HG03103 (cell line): ENCODE data around the gene NDC80.
A peak's percentile ranks its signal among the peaks of the same experiment; 100 is the strongest.
"Not testable (repeated sequence)": the region's sequence is repeated elsewhere in the genome, so short reads cannot be mapped to it uniquely, and the experiment has no call there.

ENCODE experiments used
- ATAC-seq: cut with Tn5 transposase; IDR thresholded peaks from one replicate; pipeline ENCODE4 v1.9.1; 2021; ENCODE audit warnings: low read depth; ENCODE audit not compliant: unreplicated experiment

The NDC80 gene

GRCh38 chr18:2571200-2572170 is at the start of gene NDC80, which contains the start of gene METTL4:
Gene NDC80, plus strand, starts transcription at chr18:2571557. Its CDS starts 1,429 bp downstream, at chr18:2572986.
Gene METTL4, minus strand, starts transcription at chr18:2571505. Its CDS starts 4,289 bp downstream, at chr18:2567216.
- peak; percentile 75 for ATAC-seq

- ATAC-seq = no peak
Observed at GRCh38 chr18:2522112-2522511, 49.2 kb upstream of the NDC80 start.

GRCh38 chr18:2524794-2525198 is 46.6 kb upstream of the NDC80 start:
- not testable (repeated sequence) for ATAC-seq

GRCh38 chr18:2526329-2526728 is 45.0 kb upstream of the NDC80 start:
- ATAC-seq = no peak

- ATAC-seq = no peak
Observed at GRCh38 chr18:2529154-2529553, 42.2 kb upstream of the NDC80 start.

- ATAC-seq = no peak
Observed at GRCh38 chr18:2531751-2532150, 39.6 kb upstream of the NDC80 start.

GRCh38 chr18:2532797-2533196 is 38.6 kb upstream of the NDC80 start:
- ATAC-seq = no peak

- ATAC-seq = no peak
Observed at GRCh38 chr18:2534906-2535305, 36.5 kb upstream of the NDC80 start.

GRCh38 chr18:2535419-2535910 is 35.9 kb upstream of the NDC80 start:
- ATAC-seq = no peak

GRCh38 chr18:2536063-2536462 is 35.3 kb upstream of the NDC80 start:
- ATAC-seq = no peak

GRCh38 chr18:2536493-2536892 is 34.9 kb upstream of the NDC80 start:
- no peak for ATAC-seq

- ATAC-seq = no peak
Observed at GRCh38 chr18:2537296-2537695, 34.1 kb upstream of the NDC80 start.

GRCh38 chr18:2538236-2538635 is 33.1 kb upstream of the NDC80 start:
- ATAC-seq = no peak

GRCh38 chr18:2538844-2539243 is 32.5 kb upstream of the NDC80 start:
- no peak for ATAC-seq

GRCh38 chr18:2540575-2540974 is 30.8 kb upstream of the NDC80 start:
- ATAC-seq = no peak

GRCh38 chr18:2541925-2542563 is 29.3 kb upstream of the NDC80 start:
- ATAC-seq = not testable (repeated sequence)

GRCh38 chr18:2545155-2545554 is 26.2 kb upstream of the NDC80 start:
- no peak for ATAC-seq

GRCh38 chr18:2547477-2548087 is 23.8 kb upstream of the NDC80 start:
- ATAC-seq = no peak

- ATAC-seq = no peak
Observed at GRCh38 chr18:2549462-2549861, 21.9 kb upstream of the NDC80 start.

GRCh38 chr18:2551425-2551824 is 19.9 kb upstream of the NDC80 start:
- ATAC-seq = no peak

- no peak for ATAC-seq
Observed at GRCh38 chr18:2554696-2555095, 16.7 kb upstream of the NDC80 start.
